Germinal center (tissue), 1 donor: Measurements from ENCODE around the gene SLC39A10.
"Not testable (repeated sequence)": the region's sequence is repeated elsewhere in the genome, so short reads cannot be mapped to it uniquely, and the experiment has no call there.

Source experiments
- DNase-seq: peaks from one replicate; pipeline ENCODE4 v3.0.0; 2012; ENCODE audit warnings: mixed read lengths, low spot score

SLC39A10 gene

GRCh38 chr2:195656859-195657633 is at the start of gene SLC39A10:
Gene SLC39A10, plus strand, starts transcription at chr2:195657226. Its CDS starts 22,817 bp downstream, at chr2:195680043.
- peak; percentile 89 for DNase-seq

GRCh38 chr2:195608768-195609454 is 48.1 kb upstream of the SLC39A10 start:
- no peak for DNase-seq

DNA sequence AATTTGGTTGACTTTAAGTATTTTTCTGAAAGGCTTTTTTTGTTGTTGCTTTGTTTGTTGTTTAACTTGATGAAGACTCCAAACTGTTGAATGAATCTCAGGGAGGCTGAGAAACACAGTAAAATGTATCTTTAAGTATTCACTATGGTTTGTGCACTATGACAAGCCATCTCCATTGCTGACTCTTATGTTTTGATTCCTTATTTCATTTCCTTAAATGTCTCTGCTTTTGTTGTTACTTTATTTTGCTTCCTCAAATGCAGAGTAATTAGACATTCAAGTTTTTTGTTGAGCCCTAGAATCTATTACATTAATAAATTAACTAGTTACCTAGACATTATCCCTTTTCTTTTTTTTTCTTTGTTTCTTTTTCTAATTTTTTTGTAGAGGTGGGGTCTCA is 46.3 kb upstream of the SLC39A10 start:
- no peak for DNase-seq

DNA sequence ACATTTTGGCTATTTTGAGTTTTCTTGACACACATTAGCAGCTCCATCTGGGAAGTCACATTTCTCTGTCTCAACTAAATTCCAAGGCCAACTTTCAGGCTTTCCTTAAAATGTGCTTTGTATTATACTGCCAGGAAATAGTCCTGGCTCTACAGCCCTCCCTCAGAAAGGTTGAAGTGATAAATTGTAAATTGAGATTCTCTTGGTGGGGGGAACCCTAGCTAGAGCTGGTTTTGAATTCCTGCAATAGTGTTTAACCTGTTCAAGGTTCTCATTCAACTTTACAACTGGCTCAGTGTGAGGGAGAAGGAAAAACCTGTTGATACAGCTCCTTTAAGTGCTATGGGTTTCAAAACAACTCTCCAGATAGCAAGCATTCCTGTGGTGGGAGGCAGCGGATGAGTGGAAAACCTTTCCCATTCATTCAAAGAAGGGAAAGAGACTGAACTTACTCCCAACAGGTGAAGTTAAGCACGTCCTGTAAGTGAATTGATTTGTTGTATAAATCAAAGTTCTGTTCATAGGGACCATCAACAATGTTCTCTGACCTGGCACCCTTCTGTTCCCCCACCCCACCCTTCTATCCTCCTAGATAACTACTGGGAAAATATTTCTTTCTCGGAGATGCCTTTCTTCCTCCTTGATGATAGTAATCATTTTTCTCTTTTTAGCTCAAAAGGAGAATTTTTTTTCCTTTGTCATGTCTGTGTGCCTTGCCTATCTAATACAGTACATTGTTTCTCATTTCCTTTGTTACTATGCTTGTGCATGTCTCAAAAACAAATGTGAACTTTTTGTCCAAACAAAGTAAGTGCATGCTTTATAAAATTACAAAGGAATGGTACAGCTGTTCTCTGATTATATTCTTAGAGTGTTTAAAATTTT is 44.2 kb upstream of the SLC39A10 start:
- DNase-seq, result no peak

DNA sequence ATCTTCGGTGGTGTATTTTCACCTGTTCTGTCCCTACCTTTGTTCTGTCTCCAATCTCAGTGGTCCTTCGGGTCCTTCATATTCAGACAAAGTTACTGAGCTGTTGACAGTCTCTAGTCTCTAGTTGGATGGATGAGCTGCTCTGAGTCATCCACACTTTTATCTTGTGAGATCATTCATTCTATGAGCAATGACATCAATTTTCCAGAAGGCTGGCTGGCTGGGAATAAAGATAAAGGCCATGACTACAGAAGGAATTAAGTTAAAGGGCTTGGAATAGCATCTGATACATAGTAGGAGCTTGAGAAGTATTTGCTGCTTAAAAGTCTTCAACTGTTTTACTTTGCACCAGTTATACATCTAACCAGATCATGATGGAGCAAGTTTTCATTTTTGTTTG is 43.1 kb upstream of the SLC39A10 start:
- DNase-seq, result no peak

GRCh38 chr2:195619590-195619989 is 37.4 kb upstream of the SLC39A10 start:
- no peak for DNase-seq

DNA sequence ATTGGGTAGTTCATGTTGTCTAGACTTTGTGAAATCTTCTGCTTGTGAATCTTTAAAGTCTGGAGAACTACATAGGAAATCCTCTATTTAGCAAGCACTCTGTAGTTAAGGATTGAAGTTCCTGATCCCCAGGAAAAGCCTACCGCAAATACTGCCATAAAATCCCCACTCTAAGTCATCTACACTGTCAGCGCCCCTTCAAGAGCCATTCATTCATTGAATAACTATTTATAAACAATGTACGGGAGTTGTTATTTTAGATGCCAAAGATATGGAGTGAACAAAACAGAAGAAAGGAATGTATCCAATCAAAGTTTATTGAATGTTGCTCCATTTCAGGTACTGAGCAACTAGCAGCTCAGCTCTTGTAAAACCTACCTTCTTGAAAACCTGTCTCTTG is 36.5 kb upstream of the SLC39A10 start:
- no peak for DNase-seq

GRCh38 chr2:195622966-195623365 is 34.1 kb upstream of the SLC39A10 start:
- no peak for DNase-seq

GRCh38 chr2:195626507-195626906 is 30.5 kb upstream of the SLC39A10 start:
- no peak for DNase-seq

DNA sequence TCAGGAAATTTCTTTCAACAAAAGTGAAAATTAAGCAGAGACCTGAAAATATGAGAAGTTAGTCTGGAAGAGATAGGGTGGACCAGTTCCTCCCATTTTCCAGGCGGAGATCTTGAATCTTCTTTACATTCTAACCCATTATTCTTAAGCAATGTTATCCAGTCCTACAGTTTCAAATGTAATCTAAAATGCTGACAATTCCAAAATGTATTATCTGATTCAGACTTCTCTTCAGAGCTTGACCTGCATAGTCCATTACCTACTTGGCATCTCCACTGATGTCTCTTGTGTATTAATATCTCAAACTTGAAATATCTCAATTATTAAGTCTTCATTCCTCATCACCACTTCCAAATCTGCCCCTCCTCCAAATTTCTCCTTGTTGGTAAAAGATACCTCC is 28.4 kb upstream of the SLC39A10 start:
- no peak for DNase-seq

DNA sequence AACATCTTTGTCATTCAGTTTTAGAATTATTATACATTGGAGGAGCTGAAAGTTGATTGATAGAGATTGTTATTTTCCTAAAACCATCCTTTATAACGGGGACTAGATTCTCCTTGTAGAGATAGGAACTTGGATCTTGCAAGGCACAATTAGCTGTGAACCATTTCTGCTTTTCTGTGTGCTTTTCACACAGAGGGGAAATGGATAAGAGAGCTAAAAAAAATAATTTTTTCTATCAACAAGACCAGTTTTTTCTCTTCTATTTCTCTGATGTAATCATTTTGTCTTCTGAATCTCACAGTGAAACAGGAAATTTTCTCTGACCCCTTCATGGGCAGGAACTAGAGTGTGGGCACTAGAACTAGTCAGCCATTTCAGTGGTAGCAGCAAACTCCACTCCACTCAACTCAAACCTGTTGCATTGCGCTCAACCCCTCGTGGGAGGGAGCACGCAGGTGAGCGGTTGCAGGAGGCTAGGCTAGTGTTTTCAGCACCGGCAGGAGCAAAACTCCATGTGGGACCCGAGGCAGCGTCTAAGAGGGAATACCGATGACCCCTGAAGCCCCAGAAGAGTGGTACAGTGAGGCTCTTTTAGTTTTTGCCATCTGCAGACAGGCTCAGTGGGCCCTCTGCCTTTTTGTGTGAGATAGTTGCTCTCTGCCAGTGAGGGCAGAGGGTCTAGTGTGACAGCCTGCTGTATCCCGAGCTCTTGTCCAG is 24.0 kb upstream of the SLC39A10 start:
- no peak for DNase-seq

DNA sequence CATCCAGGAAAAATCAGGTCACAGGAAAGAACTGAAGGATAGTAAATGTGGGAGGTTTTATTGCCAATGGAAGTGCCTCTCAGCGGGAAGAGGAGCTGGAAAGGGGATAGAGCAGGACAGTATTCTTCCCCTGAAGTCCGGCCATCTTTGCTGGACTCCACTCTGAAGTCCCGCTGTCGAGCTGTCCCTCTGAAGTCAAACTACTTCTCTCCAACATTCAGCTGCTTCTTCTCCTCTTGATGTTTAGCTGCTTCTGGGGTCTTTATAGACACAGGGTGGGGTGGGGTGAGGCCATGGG is 23.5 kb upstream of the SLC39A10 start:
- no peak for DNase-seq

GRCh38 chr2:195633974-195634373 is 23.1 kb upstream of the SLC39A10 start:
- no peak for DNase-seq

- DNase-seq, result no peak
These were observed 20.1 kb upstream of the SLC39A10 start for GRCh38 chr2:195636890-195637289.

- no peak for DNase-seq
These were observed 18.3 kb upstream of the SLC39A10 start for GRCh38 chr2:195638750-195639149.

DNA sequence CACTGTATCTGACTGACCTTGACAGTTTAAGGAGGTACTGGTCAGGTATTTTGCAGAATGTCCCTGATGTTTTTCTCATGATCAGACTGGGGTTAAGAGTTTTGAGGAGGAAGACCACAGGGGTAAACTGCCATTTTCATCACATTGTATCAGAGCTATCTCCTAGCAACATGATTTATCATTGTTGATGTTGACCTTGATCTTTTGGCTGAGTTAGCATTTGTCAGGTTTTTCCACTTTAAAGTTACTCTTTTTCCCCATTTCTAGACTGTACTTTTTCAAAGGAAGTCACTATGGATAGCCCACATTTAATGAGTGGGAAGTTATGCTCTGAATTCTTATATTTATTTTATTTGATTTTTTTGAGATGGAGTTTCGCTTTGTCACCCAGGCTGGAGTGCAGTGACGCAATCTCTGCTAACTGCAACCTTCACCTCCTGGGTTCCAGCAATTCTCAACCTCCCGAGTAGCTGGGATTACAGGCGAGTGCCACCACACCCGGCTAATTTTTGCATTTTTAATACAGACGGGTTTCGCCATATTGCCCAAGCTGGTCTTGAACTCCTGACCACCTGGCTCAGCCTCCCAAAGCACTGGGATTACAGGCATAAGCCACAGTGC is 17.7 kb upstream of the SLC39A10 start:
- no peak for DNase-seq

- no peak for DNase-seq
These were observed 17.1 kb upstream of the SLC39A10 start for GRCh38 chr2:195639959-195640358.

GRCh38 chr2:195642027-195642678 is 14.9 kb upstream of the SLC39A10 start:
- no peak for DNase-seq

DNA sequence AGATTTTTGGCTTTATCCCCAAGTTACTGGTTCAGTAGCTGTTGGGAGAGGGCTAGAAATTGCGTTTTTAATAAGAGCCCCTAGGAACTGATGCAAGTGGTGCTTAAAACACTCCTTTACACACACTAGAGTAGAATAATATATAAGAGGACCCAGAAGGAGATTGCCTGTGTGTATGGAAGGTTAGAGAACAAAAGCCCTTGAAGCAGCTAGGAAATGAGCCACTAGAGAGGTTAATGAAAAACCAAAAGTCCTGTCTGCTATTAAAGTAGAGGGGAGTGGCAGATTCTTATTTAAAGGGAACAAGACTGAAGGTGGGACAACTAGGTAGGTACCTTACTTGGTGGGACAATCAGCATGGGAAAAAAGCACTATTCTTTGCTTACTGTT is 14.4 kb upstream of the SLC39A10 start:
- DNase-seq, result no peak

DNA sequence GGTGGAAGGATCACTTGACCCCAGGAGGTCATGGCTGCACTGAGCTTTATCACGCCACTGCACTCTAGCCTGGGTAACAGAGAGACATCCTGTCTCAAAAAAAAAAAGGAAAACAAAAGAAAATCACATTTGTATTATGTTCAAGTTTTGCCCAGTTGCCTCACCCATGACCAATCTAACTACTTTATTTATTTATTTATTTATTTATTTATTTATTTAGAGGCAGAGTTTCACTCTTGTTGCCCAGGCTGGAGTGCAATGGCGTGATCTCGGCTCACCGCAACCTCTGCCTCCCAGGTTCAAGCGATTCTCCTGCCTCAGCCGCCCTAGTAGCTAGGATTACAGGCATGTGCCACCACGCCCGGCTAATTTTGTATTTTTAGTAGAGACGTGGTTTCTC is 12.3 kb upstream of the SLC39A10 start:
- DNase-seq, result not testable (repeated sequence)

DNA sequence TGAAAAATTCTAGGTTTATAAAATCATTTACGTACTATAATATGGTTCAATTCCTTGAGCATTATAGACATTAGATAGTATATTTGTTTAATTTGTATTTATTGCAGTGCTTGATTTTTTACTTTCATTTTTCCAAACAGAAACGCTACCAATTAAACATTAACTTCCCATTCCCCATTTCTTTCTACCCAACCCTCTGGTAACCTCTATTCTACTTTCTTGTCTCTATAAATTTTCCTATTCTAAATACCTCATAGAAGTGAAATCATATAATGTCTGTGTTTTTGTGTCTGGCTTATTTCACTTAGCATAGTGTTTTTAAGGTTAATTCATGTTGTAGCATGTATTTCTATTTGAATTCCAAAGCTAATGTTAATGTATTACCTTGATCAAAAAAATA is 11.6 kb upstream of the SLC39A10 start:
- no peak for DNase-seq
